ENCODE results near the gene BTAF1.
"Not testable (repeated sequence)": the region's sequence is repeated elsewhere in the genome, so short reads cannot be mapped to it uniquely, and the experiment has no call there.

The BTAF1 gene

GRCh38 chr10:91980319-91980718 lies 56.7 kb downstream of the BTAF1 start:
- no peak for DNase-seq

- no peak for DNase-seq
Observed at GRCh38 chr10:91983416-91983815, 59.8 kb downstream of the BTAF1 start.

- DNase-seq, result no peak
Observed at GRCh38 chr10:91987397-91988037, 63.9 kb downstream of the BTAF1 start.

GRCh38 chr10:91992031-91992430 lies 68.5 kb downstream of the BTAF1 start:
- no peak for DNase-seq

GRCh38 chr10:91996266-91996665 lies 72.7 kb downstream of the BTAF1 start:
- DNase-seq, result no peak

GRCh38 chr10:92001581-92001980 lies 78.0 kb downstream of the BTAF1 start:
- DNase-seq, result no peak

- no peak for DNase-seq
Observed at GRCh38 chr10:92001995-92002394, 78.4 kb downstream of the BTAF1 start.

GRCh38 chr10:92003258-92003657 lies 79.7 kb downstream of the BTAF1 start:
- DNase-seq, result no peak

GRCh38 chr10:92005978-92006377 lies 82.4 kb downstream of the BTAF1 start:
- no peak for DNase-seq

GRCh38 chr10:92009445-92009844 lies 85.9 kb downstream of the BTAF1 start:
- no peak for DNase-seq

- DNase-seq, result no peak
Observed at GRCh38 chr10:92010047-92010735, 86.6 kb downstream of the BTAF1 start.

GRCh38 chr10:92011560-92012214 lies 88.1 kb downstream of the BTAF1 start:
- DNase-seq, result no peak

- no peak for DNase-seq
Observed at GRCh38 chr10:92014620-92015019, 91.0 kb downstream of the BTAF1 start.

GRCh38 chr10:92024700-92025099 lies 101.1 kb downstream of the BTAF1 start:
- DNase-seq, result no peak

- DNase-seq, result not testable (repeated sequence)
Observed at GRCh38 chr10:92025340-92025739, 101.8 kb downstream of the BTAF1 start.

GRCh38 chr10:92027141-92027540 lies 103.6 kb downstream of the BTAF1 start:
- no peak for DNase-seq

- no peak for DNase-seq
Observed at GRCh38 chr10:92031580-92031979, 108.0 kb downstream of the BTAF1 start.

GRCh38 chr10:92033070-92033469 lies 109.5 kb downstream of the BTAF1 start:
- DNase-seq, result not testable (repeated sequence)

- DNase-seq, result no peak
Observed at GRCh38 chr10:92038949-92039348, 115.4 kb downstream of the BTAF1 start.

GRCh38 chr10:92042541-92042940 lies 119.0 kb downstream of the BTAF1 start:
- no peak for DNase-seq

- DNase-seq, result no peak
Observed at GRCh38 chr10:92045641-92046106, 122.1 kb downstream of the BTAF1 start.

- no peak for DNase-seq
Observed at GRCh38 chr10:92047215-92047614, 123.6 kb downstream of the BTAF1 start.

- no peak for DNase-seq
Observed at GRCh38 chr10:92052088-92052487, 128.5 kb downstream of the BTAF1 start.

GRCh38 chr10:92052741-92053140 lies 129.2 kb downstream of the BTAF1 start:
- no peak for DNase-seq
